HG02943 (cell line): ENCODE data around the gene OR14I1.

ENCODE experiments used
- ATAC-seq: cut with Tn5 transposase; IDR thresholded peaks from one replicate; pipeline ENCODE4 v1.9.1; 2021; ENCODE audit warnings: mild to moderate bottlenecking, low read depth, moderate library complexity; ENCODE audit not compliant: unreplicated experiment

The OR14I1 gene

GRCh38 chr1:248702714-248703113 lies at the start of gene OR14I1:
Gene OR14I1, minus strand, starts transcription at chr1:248702766.
- ATAC-seq = no peak

GRCh38 chr1:248751635-248752034 lies 49.1 kb upstream of the OR14I1 start:
- no peak for ATAC-seq

GRCh38 chr1:248751142-248751541 lies 48.6 kb upstream of the OR14I1 start:
- no peak for ATAC-seq

GRCh38 chr1:248750496-248750895 lies 47.9 kb upstream of the OR14I1 start:
- ATAC-seq = no peak

- no peak for ATAC-seq
These were observed 45.6 kb upstream of the OR14I1 start for GRCh38 chr1:248748211-248748610.

- ATAC-seq = no peak
These were observed 38.3 kb upstream of the OR14I1 start for GRCh38 chr1:248740876-248741275.

- ATAC-seq = no peak
These were observed 37.1 kb upstream of the OR14I1 start for GRCh38 chr1:248739572-248740205.

- ATAC-seq = no peak
These were observed 34.9 kb upstream of the OR14I1 start for GRCh38 chr1:248737457-248737856.

- ATAC-seq = no peak
These were observed 34.4 kb upstream of the OR14I1 start for GRCh38 chr1:248736977-248737376.

- no peak for ATAC-seq
These were observed 31.0 kb upstream of the OR14I1 start for GRCh38 chr1:248733566-248733965.

GRCh38 chr1:248730507-248731335 lies 28.2 kb upstream of the OR14I1 start:
- ATAC-seq = no peak

GRCh38 chr1:248714248-248714647 lies 11.7 kb upstream of the OR14I1 start:
- no peak for ATAC-seq

- ATAC-seq = no peak
These were observed 7.8 kb upstream of the OR14I1 start for GRCh38 chr1:248710305-248710900.

- ATAC-seq = no peak
These were observed 2.0 kb upstream of the OR14I1 start for GRCh38 chr1:248704606-248705005.

- no peak for ATAC-seq
These were observed 1.1 kb upstream of the OR14I1 start for GRCh38 chr1:248703674-248704073.

- no peak for ATAC-seq
These were observed 3.5 kb downstream of the OR14I1 start for GRCh38 chr1:248699099-248699498.

GRCh38 chr1:248697907-248698306 lies 4.7 kb downstream of the OR14I1 start:
- ATAC-seq = no peak

- ATAC-seq = no peak
These were observed 5.8 kb downstream of the OR14I1 start for GRCh38 chr1:248696774-248697173.

- no peak for ATAC-seq
These were observed 6.3 kb downstream of the OR14I1 start for GRCh38 chr1:248696261-248696660.

- no peak for ATAC-seq
These were observed 7.0 kb downstream of the OR14I1 start for GRCh38 chr1:248695451-248696132.

GRCh38 chr1:248691567-248692155 lies 10.9 kb downstream of the OR14I1 start:
- no peak for ATAC-seq
